Measurements from ENCODE around the gene CCR5. TPM values are rescaled to one million over a fixed set of nuclear protein-coding genes. Genes with fewer than 3 reads are reported as not detected.
"Not testable (repeated sequence)": the region's sequence is repeated elsewhere in the genome, so short reads cannot be mapped to it uniquely, and the experiment has no call there.

Gene CCR5
- total RNA-seq, result under 1 TPM in 1 of 2 donors, not detected in 1; 0.78 TPM

DNA sequence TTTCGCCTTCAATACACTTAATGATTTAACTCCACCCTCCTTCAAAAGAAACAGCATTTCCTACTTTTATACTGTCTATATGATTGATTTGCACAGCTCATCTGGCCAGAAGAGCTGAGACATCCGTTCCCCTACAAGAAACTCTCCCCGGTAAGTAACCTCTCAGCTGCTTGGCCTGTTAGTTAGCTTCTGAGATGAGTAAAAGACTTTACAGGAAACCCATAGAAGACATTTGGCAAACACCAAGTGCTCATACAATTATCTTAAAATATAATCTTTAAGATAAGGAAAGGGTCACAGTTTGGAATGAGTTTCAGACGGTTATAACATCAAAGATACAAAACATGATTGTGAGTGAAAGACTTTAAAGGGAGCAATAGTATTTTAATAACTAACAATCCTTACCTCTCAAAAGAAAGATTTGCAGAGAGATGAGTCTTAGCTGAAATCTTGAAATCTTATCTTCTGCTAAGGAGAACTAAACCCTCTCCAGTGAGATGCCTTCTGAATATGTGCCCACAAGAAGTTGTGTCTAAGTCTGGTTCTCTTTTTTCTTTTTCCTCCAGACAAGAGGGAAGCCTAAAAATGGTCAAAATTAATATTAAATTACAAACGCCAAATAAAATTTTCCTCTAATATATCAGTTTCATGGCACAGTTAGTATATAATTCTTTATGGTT, at the start of gene CCR5:
Gene CCR5 (plus strand): TSS at position 108 of the 680 bp plus-strand sequence. CDS start 1,957 bp downstream, outside the sequence.
- WGBS, 2 donors, result 38 to 45% methylated on average over 5 of the region's 5 CpGs
- DNase-seq, result no peak
- no peak for ATAC-seq
- H3K27me3 ChIP-seq, result no peaks in the 10 kb centered on the region
- intact Hi-C loops (cut with DNase I), result no loop called here
- no peaks in the 10 kb centered on the region for H3K36me3 ChIP-seq (replicated peaks in 1 of 2; ENCODE audit: insufficient read depth in 1 of 2, low read depth in 2 of 2)
- H3K9me3 ChIP-seq, result no peaks in the 10 kb centered on the region
- no peaks in the 10 kb centered on the region for H3K4me1 ChIP-seq
- no peak within 1 kb of the TSS for H3K4me3 ChIP-seq
- peak within 1 kb of the TSS in 1 of 4 donors; percentile 20 for H3K27ac ChIP-seq
- TF ChIP-seq POLR2A (IDR thresholded peaks at IDR 0.05), result no peak
- TF ChIP-seq, protein P1, sequence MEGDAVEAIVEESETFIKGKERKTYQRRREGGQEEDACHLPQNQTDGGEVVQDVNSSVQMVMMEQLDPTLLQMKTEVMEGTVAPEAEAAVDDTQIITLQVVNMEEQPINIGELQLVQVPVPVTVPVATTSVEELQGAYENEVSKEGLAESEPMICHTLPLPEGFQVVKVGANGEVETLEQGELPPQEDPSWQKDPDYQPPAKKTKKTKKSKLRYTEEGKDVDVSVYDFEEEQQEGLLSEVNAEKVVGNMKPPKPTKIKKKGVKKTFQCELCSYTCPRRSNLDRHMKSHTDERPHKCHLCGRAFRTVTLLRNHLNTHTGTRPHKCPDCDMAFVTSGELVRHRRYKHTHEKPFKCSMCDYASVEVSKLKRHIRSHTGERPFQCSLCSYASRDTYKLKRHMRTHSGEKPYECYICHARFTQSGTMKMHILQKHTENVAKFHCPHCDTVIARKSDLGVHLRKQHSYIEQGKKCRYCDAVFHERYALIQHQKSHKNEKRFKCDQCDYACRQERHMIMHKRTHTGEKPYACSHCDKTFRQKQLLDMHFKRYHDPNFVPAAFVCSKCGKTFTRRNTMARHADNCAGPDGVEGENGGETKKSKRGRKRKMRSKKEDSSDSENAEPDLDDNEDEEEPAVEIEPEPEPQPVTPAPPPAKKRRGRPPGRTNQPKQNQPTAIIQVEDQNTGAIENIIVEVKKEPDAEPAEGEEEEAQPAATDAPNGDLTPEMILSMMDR (IDR thresholded peaks at IDR 0.05), result no peak

DNA sequence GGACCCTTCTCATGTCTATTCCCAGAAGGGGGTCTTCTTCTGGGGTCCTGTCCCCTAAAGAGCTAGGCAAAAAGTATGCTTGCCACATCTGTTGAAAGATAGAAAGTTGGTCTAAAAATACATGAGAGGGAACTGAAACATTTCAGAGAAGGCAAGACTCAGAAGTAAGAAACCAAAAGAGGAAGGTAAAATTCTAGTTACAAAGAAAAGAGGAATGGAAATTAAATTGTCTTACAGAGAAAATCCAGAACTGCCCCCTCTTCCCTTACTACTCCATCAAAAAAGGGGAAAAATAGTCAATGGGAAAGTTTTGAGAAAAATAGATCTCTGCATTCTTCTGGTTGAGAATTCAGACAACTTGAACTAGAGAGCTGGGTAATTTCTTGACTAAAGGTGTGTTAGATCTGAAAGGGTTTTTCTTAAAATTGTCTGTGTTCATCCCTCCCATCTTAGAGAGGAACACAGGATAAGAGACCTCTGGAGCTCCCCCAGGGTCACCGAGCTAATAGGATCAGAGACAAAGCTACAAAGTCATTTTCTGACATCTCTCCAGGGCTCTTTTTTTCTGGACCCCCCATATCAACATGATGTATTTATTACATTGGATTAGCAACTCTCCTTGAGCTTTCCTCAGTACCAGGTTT, 49.2 kb upstream of the CCR5 start:
- Histone ChIP-seq H3K4me1 (no peaks in the 10 kb centered on the region), H3K36me3 (replicated peaks in 1 of 2; ENCODE audit: insufficient read depth in 1 of 2, low read depth in 2 of 2) (no peaks in the 10 kb centered on the region), H3K4me3 (no peak overlapping the region), H3K27me3 (no peaks in the 10 kb centered on the region), H3K27ac (peak overlapping the region in 1 of 4 donors; percentile 34), H3K9me3 (no peaks in the 10 kb centered on the region)
- 52 to 71% methylated on average over 1 of the region's 1 CpG for WGBS, 2 donors
- TF ChIP-seq POLR2A (IDR thresholded peaks at IDR 0.05), result no peak
- TF ChIP-seq, protein P1 (IDR thresholded peaks at IDR 0.05), result no peak
- ATAC-seq, result no peak
- no peak for DNase-seq
- intact Hi-C loops (cut with DNase I), result no loop called here

DNA sequence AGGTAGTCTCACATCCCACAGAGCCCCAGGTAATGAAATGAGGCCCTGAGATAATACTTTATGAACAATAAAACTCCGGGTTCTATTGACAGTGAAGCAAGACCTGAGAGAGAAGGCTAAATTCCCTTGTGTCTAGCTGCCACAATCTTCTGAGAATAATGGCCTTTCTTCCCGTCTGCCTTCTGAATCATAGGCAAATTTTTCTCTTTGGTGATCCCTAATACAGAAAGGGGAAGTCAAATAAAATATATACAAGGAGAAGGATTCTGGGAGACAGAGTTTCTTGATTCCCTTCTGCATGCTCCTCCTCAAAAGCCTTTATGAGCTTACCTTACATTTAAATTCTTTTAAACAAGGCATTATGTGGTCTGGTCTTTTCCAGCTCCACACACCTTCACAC, 46.7 kb upstream of the CCR5 start:
- no peaks in the 10 kb centered on the region for H3K4me1 ChIP-seq
- no peak overlapping the region for H3K4me3 ChIP-seq
- H3K27me3 ChIP-seq, result no peaks in the 10 kb centered on the region
- WGBS, 2 donors, result 45 to 51% methylated on average over 2 of the region's 2 CpGs
- H3K9me3 ChIP-seq, result no peaks in the 10 kb centered on the region
- no peak overlapping the region for H3K27ac ChIP-seq
- ATAC-seq (no peak), DNase-seq (no peak)
- H3K36me3 ChIP-seq (replicated peaks in 1 of 2; ENCODE audit: insufficient read depth in 1 of 2, low read depth in 2 of 2), result no peaks in the 10 kb centered on the region
- intact Hi-C loops (cut with DNase I), result no loop called here
- TF ChIP-seq POLR2A (IDR thresholded peaks at IDR 0.05), result no peak
- TF ChIP-seq, protein P1 (IDR thresholded peaks at IDR 0.05), result no peak

DNA sequence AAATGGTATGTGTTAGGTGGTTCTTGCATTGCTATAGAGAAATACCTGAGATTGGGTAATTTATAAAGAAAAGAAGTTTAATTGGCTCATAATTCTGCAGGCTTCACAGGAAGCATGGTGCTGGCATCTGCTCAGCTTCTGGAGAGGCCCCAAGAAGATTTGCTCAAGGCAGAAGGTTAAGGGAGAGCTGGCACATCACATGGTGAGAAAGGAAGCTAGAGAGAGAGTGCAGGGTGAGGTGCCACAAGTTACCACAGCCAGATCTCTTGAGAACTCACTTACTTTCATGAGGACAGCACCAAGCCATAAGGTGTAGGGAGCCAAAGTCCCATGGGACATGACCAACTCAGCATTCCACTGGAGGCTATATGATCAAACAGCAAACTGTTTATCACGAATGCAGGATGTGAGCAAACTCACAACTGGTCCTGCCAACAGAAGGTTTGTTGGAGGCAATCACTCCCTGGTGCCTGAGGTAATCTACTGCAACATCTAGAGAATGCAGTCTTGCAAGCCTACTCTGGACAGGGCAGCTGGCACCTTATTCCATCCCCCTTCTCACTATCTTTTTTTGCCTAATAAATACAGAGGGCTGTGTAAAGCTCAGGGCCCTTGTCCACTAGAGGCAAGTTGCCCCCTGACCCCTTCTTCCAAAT, 45.0 kb upstream of the CCR5 start:
- intact Hi-C loops (cut with DNase I), result no loop called here
- DNase-seq (no peak), ATAC-seq (no peak)
- no peak overlapping the region for H3K27ac ChIP-seq
- TF ChIP-seq, protein P1 (IDR thresholded peaks at IDR 0.05), result no peak
- TF ChIP-seq POLR2A (IDR thresholded peaks at IDR 0.05), result no peak
- H3K4me1 ChIP-seq, result no peaks in the 10 kb centered on the region
- 52 to 70% methylated on average over 1 of the region's 1 CpG for WGBS, 2 donors
- H3K27me3 ChIP-seq, result no peaks in the 10 kb centered on the region
- no peak overlapping the region for H3K4me3 ChIP-seq
- H3K36me3 ChIP-seq (replicated peaks in 1 of 2; ENCODE audit: insufficient read depth in 1 of 2, low read depth in 2 of 2), result no peaks in the 10 kb centered on the region
- no peaks in the 10 kb centered on the region for H3K9me3 ChIP-seq

DNA sequence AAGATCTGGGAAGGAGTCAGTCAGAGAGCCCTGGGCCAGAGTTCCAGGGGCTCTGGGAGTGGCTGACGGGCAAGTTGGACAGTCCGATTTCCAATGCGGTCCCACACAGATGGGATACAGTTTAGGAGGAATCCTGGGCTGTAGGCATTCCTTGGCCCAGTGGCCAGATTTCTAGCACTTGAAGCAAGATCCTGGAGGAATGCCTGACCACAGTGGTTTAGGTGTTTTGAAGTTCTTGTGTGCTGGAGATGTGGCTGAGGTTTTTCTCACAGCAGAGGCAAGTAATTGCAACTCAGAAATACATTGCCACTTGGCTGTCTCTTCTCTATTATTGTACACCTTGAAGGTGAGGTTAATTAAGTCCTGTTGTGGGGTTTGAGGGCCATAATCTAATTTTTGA, 40.1 kb upstream of the CCR5 start:
- H3K27ac ChIP-seq; H3K27me3 ChIP-seq; H3K36me3 ChIP-seq (replicated peaks in 1 of 2; ENCODE audit: insufficient read depth in 1 of 2, low read depth in 2 of 2); H3K4me1 ChIP-seq; ATAC-seq; H3K4me3 ChIP-seq; DNase-seq; intact Hi-C loops (cut with DNase I); H3K9me3 ChIP-seq: not testable (repeated sequence)
- 93 to 100% methylated on average over 3 of the region's 3 CpGs for WGBS, 2 donors
